Fibroblast of skin of left biceps (primary cell): ENCODE data around the gene USHBP1.
"Not testable (repeated sequence)": the region's sequence is repeated elsewhere in the genome, so short reads cannot be mapped to it uniquely, and the experiment has no call there.

Source experiments
- DNase-seq, 2 experiments: peaks; one replicate each; pipeline ENCODE4 v3.0.0-alpha.2; 2013; ENCODE audit warnings: low read depth in 2 of 2

Gene USHBP1

DNA sequence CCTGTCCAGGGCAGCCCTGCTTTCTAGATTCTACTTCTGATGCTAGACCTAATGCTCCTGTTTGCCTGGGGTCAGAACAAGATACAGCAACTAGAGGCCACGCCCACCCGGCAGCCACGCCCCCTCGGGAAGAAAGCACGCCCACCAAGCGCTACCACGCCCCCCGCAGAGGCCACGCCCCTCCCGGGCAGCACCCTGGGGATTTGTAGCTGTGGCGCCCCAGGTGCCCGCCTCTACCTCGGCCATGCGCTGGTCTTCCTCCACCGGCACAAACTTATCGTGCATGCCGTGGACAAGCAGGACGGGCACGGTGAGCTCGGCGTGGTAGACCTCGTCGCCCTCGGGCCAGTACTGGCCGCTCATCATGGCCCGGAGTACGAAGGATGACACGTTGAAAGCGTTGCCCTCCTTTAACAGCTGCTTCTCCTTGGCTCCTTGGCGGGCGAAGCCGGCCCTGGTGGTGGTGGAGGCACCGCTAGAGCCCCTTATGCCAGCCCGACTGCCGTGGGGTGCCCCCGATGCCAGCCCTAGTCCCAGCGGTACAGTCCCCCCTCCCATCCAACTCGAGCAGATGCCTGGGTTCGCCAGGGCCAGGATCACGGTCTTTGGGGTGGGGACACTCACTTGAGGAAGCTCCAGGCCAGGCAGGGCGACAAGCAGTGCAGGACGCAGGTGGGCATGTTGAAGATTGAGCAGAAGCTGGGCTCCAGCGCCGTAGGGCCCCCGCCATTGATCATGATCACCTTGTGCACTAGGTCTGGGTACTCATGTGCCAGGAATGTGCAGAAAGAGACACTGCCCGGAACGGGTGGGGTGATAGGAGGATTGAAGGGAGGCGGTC is 29.7 kb upstream of the USHBP1 start:
- DNase-seq: no peak

DNA sequence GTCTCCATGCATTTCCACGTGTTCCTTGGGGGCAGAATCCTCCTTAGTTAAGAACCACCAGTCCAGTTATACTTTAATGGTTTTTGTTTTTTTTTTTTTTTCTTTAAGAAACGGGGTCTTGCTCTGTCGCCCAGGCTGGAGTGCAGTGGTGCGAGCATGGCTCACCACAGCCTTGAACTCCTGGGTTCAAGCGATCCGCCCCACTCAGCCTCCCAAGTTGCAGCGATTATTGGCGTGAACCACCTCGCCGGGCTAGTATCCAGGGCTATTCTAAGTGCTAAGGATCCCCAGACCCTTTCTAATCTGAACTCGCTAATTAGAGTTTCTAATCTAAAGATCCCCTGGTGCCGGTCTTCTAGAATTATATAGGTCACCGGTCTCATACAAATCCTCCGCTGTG is 29.1 kb upstream of the USHBP1 start:
- DNase-seq: no peak

DNA sequence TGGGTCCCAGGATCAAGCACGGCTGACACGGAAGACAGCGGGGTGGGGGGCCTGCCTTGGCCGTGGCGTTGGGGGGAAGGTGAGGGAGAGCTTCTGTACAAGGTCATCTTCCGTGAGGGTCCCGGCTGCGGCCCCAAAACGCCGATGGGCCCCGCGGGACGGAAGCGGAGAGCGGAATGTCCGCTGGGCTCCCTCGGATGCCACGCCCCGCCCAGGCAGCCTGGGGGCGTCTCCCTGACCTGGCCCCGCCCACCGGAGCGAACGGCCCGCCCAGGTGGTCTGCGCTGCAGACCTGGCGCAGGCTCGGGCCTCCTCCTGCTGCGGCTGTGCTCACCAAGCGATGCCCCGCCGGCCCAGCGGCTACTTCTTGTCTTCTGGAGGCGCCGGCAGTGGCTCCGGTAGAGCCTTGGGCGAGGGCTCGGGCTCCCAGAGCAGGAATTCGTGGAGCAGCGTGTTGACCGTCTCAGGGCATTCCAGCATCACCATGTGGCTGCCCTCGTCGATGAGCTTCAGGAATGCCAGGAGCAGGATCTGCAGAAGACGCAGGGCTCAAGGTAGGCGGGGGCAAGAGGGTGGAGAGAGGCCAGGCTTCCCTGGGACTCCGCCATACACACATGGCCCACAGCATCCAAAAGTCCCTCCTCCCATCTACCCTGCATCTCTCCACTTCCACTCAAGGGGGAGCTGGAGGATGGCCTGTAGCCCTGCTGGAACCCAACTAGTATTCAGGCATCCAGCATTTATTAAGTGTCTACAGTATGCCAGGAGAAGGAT is 27.9 kb upstream of the USHBP1 start:
- DNase-seq: peak; percentile 61 to 65

DNA sequence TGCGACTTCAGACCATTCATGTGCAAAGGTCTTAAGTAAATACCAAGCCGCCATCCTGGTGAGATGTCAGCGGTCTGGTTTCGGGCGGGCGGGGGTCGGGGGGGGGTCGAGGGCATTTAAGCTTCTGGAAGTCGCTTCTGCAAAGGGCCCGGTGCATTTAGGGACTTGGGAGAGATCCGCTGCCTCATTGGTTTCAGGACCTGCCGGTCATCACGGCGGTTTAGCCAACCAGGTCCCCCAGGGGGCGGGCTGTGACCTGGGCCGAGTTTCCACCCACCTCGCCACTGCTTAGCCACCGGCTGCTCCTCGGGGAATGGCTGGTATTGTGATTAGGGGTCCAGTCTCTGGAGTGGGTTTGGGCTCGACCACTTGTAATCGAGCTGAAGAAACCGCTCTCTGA is 24.9 kb upstream of the USHBP1 start:
- peak; percentile 49 to 54 for DNase-seq

DNA sequence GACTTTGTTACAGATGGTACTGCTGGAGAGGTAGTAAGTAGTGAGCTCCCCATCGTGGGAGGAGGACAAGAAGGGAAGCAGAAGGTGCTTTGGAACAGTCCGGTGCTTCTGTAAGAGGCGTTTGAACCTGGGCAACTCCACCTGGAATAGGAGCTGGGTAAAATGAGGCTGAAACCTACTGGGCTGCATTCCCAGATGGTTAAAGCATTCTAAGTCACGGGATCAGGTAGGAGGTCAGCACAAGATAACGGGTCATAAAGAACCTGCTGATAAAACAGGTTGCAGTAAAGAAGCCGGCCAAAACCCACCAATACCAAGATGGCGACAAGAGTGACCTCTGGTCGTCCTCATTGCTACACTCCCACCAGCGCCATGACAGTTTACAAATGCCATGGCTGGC is 22.2 kb upstream of the USHBP1 start:
- no peak for DNase-seq

DNA sequence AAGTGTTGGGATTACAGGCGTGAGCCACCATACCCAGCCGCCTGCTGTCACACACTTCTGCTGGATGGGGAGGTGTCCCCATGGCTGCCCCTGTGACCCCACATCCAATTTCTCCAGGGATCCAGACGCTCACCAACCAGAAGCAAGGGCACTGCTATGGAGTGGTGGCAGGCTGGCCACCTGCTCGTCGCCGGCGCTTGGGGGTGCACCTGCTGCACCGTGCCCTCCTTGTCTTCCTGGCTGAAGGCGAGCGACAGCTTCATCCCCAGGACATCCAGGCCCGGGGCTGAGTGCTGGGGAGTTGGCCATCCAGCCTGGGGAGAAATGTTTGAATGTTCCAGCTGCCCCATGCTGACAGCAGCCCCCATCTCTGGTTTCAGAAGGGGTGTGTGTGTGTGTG is 21.7 kb upstream of the USHBP1 start:
- DNase-seq: no peak

DNA sequence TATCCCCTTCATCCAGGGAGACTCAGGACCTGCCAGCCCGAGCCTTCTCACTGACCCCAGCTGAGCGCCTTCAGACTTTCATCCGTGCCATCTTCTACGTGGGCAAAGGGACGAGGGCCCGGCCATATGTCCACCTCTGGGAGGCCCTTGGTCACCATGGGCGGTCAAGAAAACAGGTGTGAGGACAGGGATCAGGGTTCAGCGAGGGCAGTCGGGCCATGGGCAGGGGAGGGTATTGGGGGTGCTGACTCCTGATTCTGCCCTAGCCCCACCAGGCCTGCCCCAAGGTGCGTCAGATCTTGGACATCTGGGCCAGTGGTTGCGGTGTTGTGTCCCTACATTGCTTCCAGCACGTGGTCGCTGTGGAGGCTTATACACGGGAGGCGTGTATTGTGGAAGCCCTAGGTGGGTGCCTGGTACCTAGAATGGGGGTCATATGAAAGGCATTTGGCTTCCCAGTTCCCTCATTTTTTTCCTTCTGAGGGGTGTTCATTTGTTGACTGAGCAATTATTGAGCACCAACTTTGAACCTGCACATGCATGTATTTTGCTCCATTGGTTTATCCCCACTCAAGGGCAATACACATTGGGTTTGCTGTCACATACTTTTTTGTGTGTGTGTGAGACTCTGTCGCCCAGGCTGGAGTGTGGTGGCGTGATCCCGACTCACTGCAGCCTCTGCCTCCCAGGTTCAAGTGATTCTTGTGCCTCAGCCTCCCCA is 21.0 kb upstream of the USHBP1 start:
- DNase-seq: no peak

DNA sequence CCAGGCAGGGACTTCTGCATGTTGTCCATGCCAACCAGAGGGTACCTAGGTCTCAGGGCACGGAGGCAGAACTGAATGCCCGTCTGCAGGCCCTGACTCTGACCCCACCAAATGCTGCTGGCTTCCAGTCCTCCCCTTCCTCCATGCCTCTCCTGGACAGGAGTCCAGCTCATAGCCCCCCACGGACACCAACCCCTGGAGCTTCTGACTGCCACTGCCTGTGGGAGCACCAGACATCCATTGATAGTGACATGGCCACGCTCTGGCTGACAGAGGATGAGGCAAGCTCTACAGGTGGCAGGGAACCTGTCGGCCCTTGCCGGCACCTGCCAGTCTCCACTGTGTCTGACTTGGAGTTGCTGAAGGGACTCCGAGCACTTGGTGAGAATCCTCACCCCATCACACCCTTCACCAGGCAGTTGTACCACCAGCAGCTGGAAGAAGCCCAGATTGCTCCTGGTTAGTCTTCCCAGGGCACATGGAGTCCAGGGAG is 19.0 kb upstream of the USHBP1 start:
- no peak for DNase-seq

DNA sequence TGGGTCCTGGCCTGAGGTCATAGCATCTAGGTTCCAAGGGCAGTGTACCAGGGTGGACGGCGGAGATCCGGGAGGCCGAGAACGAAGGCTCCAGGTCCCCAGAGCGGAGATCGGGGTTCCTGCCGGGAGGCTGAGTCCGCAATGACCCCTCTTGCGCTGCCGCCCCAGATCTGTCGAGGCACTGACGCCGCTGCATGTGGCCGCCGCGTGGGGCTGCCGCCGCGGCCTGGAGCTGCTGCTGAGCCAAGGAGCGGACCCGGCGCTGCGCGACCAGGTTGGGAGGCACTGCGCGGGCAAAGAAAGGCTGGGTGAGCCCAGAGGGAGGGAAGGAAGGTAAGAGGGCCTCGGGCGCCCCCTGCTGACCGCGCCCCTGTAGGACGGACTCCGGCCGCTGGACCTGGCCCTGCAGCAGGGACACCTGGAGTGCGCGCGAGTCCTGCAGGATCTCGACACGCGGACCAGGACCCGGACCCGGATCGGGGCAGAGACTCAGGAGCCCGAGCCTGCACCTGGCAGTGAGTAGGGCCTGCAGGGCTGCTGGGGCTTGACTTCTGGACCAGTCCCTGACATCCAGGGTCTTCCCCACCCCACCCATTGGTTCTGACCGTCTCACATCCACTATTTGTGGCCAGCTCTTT is 18.1 kb upstream of the USHBP1 start:
- peak; percentile 18 to 21 for DNase-seq

DNA sequence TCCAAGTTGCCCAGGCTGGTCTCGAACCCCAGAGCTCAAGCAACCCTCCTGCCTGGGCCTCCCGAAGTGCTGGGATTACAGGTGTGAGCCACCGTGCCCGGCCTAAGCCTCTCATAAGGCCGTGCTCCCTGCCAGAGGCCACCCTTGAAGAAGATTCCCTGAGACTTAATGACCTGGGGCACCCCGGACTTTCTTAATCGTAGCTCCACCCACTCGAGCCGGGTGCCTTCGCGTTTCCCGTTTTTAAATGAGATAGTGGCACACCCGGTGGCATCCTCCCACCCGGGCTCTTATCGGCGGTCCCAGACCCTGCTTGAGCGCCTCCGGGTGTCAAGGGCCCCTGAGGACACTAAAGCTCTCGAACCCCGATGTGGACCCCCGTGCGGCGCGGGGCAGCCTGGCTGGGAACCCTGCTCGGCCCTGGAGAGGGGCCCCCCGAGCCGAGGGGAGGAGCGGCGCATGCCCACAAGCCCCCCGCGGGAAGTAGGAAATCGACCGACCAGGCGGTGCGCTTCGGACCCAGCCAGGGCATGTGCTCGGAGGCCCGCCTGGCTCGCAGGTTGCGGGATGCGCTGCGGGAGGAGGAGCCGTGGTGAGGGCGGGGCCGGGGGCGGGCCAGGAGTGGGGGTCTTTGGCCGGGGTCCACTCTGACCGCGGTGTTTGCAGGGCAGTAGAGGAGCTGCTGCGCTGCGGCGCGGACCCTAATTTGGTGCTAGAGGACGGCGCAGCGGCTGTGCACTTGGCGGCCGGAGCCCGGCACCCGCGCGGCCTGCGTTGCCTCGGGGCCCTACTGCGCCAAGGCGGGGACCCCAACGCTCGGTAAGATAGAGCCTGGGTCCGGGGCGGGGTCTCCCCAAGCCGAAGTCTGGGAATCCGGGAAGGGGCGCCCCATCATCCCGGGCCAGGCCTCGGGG is 17.1 kb upstream of the USHBP1 start, which contains the start of gene ANKLE1:
ANKLE1 (plus strand) TSS at position 511 of the 914 bp plus-strand sequence; CDS start at position 531, 20 bp downstream.
- no peak for DNase-seq

DNA sequence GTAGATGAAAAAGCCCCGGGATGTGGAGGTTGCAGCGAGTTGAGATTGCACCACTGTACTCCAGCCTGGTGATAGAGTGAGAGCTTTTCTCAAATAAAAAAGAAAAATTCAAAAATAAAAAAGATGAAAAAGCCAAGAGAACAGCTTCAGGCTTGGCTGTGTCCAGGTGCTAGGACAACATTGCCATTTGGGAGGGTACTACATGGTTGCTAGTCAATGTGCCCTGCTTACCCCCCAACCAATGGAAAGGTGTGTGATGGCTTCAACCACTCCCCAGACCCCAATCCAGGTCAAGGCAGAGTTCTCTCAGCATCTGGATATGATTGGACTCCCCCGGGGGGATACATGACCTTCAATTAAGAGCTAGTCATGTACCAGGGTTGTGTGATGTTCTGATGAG is 14.9 kb upstream of the USHBP1 start:
- no peak for DNase-seq

DNA sequence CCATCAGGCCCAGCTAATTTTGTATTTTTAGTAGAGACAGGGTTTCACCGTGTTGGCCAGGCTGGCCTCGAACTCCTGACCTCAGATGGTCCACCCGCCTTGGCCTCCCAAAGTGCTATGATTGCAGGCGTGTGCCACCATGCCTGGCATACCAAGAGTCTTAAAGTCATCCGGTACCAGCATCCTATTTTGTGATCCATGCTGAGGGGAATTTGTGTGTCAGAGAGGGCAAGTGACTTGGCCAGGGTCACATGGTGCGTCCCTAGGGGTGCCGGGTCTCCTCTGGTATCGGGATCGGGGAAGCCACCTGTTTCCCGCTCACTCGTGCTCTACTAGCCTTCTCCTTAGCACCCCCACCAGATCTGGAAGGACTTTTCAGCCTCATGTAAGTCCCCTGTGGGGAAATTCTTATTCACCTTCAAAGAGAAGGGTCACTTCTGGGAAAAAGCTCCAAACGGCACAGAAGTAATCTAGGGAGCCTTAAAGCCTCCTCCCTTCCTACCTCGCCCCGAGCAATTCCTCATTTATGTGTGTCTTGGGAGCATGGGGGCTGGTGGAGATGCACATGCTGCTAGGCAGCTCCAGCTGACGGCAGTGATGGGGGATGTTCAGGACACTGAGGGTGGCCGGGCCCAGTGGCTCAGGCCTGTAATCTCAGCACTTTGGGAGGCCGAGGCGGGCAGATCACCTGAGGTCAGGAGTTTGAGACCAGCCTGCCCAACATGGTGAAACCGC is 11.1 kb upstream of the USHBP1 start:
- no peak for DNase-seq

DNA sequence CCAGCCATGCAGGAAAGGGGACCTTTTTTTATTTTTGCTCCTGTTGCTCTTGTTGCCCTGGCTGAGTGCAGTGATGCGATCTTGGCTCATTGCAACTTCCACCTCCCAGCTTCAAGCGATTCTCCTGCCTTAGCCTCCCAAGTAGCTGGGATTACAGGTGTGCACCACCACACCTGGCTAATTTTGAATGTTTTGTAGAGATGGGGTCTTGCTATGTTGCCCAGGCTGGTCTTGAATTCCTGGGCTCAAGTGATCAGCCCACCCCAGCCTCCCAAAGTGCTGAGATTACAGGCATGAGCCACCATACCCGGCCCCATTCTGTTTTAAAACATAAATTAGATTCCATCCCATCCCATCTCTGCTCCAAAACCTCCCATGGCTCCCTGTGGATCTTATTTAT is 10.3 kb upstream of the USHBP1 start:
- not testable (repeated sequence) for DNase-seq

DNA sequence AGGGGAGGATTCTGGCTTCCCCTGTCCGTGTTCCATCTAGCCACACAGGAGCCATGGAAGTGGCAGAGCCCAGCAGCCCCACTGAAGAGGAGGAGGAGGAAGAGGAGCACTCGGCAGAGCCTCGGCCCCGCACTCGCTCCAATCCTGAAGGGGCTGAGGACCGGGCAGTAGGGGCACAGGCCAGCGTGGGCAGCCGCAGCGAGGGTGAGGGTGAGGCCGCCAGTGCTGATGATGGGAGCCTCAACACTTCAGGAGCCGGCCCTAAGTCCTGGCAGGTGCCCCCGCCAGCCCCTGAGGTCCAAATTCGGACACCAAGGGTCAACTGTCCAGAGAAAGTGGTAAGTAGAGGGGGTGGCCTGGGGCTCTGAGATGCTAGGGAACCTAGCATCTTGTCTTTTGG is 4.2 kb upstream of the USHBP1 start:
- DNase-seq: no peak

DNA sequence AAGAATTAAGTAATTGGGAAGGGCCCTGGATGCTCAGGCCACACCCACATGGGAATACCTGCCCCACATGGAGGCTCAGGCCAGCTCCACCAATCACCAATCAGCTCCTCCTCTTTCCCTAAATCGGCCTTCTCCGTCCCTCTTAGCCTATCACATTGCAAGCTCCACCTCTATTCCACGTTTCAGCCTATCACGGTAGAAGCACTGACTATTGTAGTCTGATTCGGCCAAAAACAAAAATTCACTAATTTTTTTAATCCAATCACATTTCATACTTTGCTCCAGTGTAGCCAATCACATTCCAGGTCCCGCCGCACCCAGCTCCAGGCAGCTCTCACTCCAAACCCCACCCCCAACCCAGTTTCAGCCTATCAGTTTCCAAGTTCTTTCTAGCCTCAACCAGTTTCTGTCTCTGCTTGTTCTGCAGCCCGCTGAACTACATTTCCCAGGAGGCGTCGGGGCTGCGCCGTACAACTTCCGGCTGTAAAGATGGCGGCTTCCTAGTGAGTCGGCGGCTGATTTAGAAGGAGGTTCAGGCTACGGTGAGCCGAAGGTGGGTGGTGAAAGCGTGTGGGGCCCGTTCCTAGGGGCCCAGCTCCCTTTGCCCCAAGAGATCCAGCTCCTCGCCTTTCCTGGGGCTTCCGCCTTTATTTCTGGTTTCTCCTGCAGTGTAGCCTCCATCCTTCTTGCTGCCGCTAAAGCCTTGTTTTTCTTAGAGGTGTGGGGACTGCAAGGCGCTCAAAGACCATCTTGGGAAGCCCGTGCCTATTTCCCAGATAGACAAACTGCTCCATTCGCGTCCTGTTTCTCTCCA is 2.6 kb upstream of the USHBP1 start, which contains the start of gene BABAM1:
BABAM1 (plus strand) TSS at position 469 of the 814 bp plus-strand sequence. CDS start 1,364 bp downstream, outside the sequence.
- DNase-seq: peak; percentile 99

DNA sequence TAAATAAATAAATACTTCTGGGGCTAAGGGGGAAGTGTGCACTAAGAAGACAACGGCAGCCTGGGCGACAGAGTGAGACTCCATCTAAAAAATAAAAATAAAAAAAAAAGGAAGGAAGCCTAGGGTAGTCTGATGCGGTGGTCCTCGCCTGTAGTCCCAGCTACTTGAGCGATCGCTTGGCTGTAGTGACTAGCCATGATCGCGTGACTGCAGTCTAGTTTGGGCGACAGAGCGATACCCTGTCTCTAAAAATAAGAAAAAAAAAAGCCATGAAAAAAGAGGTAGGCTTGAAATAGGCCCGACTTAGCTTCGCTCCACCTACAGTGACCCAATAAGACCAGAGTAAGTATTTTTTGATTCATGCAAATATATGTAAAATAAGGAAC is 2.0 kb upstream of the USHBP1 start:
- no peak for DNase-seq

DNA sequence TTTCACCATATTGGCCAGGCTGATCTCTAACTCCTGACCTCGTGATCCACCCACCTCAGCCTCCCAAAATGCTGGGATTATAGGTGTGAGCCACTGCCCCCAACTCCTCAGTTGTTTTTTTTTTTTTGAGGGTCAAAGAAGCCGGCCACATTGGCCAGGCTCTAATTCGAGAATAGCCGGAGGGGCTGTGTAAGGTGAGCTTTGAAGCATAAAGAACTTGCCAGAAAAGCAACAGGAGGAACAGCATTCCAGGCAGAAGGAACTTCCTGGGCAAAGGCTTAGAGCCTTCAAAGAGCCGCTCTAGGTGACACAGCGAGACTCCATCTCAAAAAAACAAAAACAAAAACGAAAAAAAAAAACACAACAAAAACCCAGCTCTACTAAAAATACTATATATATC is 1.5 kb upstream of the USHBP1 start:
- DNase-seq: no peak

DNA sequence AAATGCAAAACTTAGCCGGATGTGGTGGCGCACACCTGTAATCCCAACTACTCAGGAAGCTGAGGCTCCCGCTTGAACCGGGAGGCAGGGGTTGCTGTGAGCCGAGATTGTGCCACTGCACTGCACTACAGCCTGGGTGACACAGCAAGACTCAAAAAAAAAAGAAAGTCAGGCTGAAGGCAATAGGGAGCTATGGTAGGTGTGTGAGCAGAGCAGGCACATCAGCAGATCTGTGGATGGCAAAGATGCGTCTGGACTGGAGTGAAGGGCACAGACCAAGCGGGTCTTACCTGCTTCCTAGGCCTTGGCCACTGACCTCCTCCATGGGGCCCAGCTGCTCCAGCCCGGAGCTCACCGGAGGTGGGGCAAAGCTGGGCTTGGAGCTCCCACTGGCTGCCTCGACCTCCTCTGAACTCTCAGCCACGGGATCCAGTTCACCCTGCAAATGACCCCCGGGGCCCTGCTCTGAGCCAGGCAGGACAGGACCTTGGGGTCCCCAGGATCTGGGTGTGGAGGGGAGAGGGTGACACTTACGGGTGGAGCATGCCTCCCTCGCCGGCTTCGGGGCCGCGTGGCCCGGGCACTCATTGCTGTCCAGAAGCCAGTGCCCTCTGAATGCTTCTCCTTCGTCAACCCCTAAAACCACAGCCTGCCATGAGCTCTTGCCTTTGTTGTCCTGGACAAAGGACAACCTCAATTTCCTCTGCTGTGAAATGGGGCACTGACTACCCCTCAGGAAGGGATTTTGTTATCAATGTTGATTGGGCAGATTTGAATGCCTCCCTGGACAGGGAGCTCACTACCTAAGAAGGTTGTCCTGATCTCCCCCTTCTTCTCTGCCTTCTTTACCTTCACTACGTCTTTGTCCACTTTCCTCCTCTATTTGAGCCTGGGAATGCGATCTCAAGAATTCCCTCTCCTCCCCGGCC is 569 bp downstream of the USHBP1 start:
- no peak for DNase-seq
